DLD1 (cell line): ENCODE results near the gene FAF2.
"Not testable (repeated sequence)": the region's sequence is repeated elsewhere in the genome, so short reads cannot be mapped to it uniquely, and the experiment has no call there.

ENCODE experiments used
- in situ Hi-C: cut with HindIII; loops from 2 replicates; pipeline ENCODE4 v1.10.0; 2017; ENCODE audit warnings: low sequenced_read_pairs

The FAF2 gene

DNA sequence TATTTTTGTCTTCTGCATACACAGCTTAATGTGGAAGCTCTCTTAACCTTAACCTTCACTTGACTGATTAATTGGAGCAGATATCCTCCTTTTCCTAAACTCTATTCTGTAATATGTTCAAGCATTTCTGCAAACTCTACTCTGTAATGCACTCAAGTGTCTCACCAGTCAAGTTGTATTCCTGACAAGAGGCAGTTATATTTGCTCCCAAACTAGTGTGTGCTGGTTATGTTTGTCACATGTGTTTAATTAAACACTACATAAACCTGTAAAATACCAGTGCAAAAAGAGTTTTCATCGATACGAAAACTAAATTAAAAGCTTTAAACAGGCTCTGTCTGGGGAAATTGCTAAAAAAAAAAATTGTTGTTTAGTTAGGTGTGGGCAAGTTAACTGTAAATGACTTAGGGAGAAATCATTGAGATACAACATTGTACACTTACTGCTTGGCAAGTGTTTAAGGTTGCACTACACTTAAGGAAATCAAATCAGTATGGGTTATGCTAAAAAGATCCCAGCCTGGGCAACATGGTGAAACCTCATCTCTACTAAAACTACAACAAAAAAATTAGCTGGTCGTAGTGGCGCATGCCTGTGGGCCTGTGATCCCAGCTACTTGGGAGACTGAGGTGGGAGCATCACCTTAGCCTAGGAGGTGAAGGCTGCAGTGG is 6.7 kb downstream of the FAF2 start:
- in situ Hi-C loops = no loop called here

DNA sequence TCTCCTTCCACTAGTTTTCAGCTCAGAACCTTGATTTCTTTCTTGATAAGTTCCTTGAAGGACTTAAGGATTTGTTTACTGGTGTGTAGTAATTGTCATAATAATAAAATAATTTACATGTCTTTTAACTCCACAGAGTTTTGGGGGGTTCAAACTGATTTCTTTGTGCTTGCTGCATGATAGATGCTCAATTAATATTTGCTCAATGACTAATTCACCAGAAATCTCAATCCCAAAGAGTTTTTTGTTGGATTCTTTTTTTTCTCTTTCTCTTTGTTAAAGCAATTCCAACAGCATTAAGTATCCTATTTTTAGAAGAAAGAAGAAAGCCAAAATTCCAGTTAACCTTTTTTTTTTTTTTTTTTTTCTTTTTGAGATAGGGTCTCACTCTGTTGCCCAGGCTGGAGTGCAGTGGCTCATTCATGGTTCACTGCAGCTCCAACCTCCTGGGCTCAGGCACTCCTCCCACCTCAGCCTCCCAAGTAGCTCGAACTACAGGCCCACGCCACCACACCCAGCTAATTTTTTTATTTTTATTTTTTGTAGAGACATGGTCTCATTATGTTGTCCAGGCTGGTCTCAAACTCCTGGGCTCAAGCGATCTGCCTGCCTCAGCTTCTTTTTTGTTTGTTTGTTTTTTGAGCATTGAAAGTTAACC is 10.8 kb downstream of the FAF2 start:
- in situ Hi-C loops = no loop called here

DNA sequence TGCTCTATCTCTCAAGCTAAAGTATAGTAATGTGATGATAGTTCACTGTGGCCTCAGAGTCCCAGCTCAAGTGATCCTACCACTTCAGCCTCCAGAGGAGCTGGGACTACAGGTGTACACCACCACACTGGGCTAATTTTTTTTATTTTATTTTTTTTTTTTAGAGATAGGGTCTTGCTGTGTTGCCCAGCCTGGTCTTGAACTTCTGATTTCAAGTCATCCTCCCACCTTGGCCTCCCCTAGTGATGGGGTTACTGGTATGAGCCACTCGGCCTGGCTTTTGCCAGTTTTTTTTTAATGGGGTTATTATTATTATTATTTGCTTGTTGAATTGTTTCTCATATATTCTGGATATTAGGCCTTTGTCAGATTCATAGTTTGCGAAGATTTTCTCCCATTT is 13.2 kb downstream of the FAF2 start:
- in situ Hi-C loops = no loop called here

- in situ Hi-C loops = no loop called here
Measured at GRCh38 chr5:176463113-176463764, 15.1 kb downstream of the FAF2 start.

- in situ Hi-C loops = no loop called here
Measured at GRCh38 chr5:176466245-176466871, 18.2 kb downstream of the FAF2 start.

- in situ Hi-C loops = no loop called here
Measured at GRCh38 chr5:176469296-176469695, 21.1 kb downstream of the FAF2 start.

- in situ Hi-C loops = no loop called here
Measured at GRCh38 chr5:176470539-176470938, 22.4 kb downstream of the FAF2 start.

DNA sequence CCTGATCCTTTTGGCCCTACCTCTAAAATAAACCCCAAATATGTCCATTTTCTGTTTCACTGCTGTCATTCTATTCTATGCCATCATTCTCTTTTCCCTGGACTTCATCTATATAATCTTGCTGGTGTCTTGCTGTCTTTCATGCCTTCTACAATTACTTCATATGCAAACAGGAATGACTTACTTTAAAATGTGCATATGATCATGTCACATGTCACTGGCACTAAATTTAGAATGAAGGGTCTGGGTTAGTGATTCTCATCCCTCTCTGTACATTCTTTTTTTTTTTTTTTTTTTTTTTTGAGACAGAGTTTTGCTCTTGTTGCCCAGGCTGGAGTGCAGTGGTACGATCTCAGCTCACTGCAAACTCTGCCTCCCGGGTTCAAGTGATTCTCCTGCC is 22.9 kb downstream of the FAF2 start:
- in situ Hi-C loops = no loop called here

DNA sequence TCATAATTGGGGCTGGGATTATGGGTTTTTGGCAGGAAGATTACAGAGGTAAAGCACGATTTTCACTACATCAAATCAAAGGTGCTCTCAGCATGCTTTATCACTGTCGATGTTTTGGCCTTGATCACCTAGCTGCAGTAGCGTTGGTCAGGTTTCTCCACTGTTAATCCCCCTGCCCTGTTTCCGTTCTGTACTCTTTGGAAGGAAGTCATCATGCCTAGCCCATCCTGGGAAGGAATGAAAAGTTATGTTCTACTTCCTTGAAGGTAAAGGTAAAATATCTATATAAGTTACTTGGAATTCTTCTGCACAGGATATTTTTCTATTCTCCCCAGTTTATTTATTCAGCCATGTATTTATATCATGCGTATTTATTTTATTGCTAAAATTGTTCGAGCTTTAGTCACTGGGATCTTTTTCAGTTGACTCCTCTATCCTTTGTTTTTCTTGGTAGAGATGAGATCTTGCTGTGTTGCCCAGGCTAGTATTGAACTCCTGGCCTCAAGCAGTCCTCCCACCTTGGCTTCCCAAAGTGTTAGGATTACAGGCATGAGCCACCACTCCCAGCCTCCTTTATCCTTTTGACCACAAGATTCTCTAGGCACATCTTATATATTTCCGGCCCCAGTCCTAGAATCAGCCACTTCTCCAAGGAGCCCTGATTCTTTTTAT is 25.3 kb downstream of the FAF2 start:
- in situ Hi-C loops = no loop called here

DNA sequence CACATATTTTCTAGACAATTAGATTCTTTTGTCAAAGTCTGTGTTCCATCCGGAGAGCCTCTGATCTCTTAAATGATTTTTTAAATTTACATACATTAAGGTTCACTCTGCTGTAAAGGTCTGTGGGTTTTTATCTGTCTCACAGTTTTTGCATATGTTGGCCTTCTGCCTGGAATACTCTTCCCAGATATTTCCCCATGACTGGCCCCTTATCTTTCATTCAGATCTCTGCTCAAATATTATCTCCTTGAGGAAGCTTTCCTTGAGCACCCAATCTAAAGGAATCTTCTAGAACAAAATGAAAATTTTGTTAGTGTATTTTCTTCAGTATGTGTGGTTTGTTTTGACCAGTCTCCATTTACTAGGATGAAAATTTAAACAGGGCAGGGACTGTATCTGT is 26.3 kb downstream of the FAF2 start:
- in situ Hi-C loops = no loop called here

GRCh38 chr5:176481711-176482110 is 33.5 kb downstream of the FAF2 start:
- in situ Hi-C loops = no loop called here

GRCh38 chr5:176485176-176485575 is 37.0 kb downstream of the FAF2 start:
- in situ Hi-C loops = no loop called here

DNA sequence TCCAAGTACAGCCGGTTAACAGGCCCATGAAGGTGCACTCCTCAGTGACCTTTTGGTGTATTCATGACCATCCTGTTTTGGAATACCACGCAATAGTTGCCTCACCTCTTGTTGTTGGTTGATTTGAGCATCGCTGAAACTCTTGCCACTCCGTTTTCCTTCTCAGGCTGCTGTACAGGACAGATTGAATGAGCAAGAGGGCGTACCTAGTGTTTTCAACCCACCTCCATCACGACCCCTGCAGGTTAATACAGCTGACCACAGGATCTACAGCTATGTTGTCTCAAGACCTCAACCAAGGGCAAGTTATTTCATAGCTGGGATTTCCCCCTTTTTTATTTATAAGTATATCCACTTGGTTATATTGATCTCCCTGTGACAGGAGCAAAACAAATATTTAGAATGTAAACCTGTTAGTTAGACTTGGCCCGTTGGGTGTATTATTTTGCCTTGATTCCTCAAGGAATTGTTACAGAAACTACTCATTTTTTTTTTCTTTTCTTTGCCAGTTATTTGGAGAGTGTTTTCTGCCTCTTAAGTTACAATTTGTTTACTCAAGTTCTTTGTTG is 38.1 kb downstream of the FAF2 start:
- in situ Hi-C loops = no loop called here

DNA sequence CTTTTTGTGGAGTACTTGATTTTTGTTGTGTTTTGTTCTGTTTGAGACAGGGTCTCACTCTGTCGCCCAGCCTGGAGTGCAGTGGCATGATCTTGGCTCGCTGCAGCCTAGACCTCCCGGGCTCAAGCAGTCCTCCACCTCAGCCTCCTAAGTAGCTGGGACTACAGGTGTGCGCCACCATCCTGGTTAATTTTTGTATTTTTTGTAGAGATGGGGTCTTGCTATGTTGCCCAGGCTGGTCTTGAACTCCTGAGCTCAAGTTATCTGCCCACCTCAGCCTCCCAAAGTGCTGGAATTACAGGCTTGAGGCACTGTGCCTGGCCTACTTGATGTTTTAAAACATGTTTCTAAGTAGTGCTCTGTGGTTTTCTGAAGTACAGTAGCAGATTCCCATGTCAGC is 39.0 kb downstream of the FAF2 start:
- in situ Hi-C loops = not testable (repeated sequence)

DNA sequence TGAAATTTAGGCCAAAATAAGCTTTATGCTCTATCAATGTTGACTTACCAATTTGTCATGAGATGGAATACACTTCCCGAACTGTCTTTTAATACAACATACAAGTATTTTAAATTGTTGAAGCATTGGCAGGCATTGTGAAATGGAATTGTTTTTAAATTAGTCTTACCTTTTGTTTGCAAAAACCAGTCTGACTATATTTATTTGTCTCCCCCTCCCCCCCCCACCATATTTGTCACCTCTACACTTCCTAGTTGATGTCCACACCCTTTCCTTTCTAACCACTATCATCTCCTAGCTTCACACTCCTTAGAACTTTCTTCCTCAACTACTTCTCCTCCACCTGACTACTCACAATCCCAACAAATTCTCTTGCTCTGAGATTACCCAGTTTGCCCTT is 40.9 kb downstream of the FAF2 start:
- in situ Hi-C loops = no loop called here

- in situ Hi-C loops = no loop called here
Measured at GRCh38 chr5:176490301-176490700, 42.1 kb downstream of the FAF2 start.

- in situ Hi-C loops = no loop called here
Measured at GRCh38 chr5:176491101-176491502, 42.9 kb downstream of the FAF2 start.

- in situ Hi-C loops = no loop called here
Measured at GRCh38 chr5:176491901-176492300, 43.7 kb downstream of the FAF2 start.

DNA sequence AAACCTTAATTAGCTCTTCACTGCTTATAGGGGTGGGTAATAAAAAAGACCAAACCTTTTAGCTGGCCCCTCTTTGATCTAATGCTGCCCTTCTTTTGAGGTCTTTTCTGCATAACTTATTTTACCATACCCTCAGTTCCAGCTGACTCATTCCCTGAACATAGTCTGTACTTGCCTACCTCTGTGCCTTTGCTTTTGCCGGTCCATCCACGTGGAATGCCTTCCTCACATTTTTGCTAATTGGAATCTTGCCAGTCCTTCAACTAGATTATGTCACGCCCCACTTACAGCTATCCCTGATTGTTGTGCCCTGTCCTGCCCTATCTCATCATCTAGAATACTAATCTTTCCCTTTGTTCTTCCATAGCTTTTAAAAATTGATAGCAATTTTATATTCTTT is 44.2 kb downstream of the FAF2 start:
- in situ Hi-C loops = no loop called here

GRCh38 chr5:176497852-176498251 is 49.7 kb downstream of the FAF2 start:
- in situ Hi-C loops = no loop called here

DNA sequence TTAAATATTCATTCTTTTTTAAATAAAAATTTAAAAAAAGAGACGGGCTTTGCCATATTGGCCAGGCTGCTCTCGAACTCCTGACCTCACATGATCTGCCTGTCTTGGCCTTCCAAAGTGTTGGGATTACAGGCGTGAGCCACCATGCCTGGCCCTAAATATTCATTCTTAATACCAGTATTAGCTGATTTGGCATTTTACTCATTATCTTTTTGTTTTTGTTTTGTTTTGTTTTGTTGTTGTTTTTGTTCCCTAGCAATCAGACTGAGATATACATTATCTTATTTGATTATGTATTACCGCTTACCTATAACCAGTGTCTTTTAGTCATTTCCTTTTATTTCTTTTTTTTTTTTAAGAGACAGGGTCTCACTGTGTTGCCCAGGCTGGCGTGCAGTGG is 51.1 kb downstream of the FAF2 start:
- in situ Hi-C loops = no loop called here
